Activated CD4-positive, alpha-beta T cell treated with anti-CD3 and anti-CD28 coated beads, Interleukin-2, amount 50 U/mL, for 4 hours (primary cell): ENCODE measurements around the gene ATP4A.
A peak's percentile ranks its signal among the peaks of the same experiment; 100 is the strongest.

Experiments used
- DNase-seq, 2 experiments: peaks; one replicate each; pipeline ENCODE4 v3.0.0-alpha.2; 2020

ATP4A gene

GRCh38 chr19:35549174-35549788 lies 14.2 kb downstream of the ATP4A start:
- DNase-seq = peak; percentile 25 to 38

- DNase-seq = no peak
These were observed 16.9 kb downstream of the ATP4A start for GRCh38 chr19:35546532-35546931.

DNA sequence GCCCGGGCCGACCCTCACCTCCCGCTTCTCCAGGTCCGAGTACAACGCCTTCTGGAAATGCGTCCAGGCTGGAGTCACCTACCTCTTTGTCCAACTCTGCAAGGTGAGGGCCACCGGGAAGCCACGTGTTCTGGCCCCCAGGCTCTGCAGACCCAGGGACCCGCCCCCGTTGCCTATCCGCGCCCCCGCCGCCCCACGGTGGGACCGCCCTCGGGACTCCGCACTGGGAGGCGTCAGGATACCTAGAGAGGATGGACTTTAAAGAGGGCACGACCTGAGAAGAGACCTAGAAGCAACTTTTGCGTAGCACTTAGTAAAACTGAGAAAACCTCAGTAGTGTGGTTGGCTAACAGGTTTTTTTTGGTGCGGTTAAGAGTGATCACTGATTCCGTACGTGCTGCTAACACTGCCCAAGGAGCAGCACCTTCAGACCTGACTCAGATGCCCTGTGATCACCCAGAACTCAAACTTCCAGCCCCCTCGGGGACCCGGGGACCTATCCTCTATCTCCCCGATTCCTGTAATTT lies 17.5 kb downstream of the ATP4A start:
- peak; percentile 51 to 54 for DNase-seq

- peak; percentile 67 to 69 for DNase-seq
These were observed 18.2 kb downstream of the ATP4A start, which contains the start of gene TMEM147 for GRCh38 chr19:35545001-35545854. Gene TMEM147, plus strand, starts transcription at chr19:35545626. Its CDS starts 114 bp downstream, at chr19:35545740.

DNA sequence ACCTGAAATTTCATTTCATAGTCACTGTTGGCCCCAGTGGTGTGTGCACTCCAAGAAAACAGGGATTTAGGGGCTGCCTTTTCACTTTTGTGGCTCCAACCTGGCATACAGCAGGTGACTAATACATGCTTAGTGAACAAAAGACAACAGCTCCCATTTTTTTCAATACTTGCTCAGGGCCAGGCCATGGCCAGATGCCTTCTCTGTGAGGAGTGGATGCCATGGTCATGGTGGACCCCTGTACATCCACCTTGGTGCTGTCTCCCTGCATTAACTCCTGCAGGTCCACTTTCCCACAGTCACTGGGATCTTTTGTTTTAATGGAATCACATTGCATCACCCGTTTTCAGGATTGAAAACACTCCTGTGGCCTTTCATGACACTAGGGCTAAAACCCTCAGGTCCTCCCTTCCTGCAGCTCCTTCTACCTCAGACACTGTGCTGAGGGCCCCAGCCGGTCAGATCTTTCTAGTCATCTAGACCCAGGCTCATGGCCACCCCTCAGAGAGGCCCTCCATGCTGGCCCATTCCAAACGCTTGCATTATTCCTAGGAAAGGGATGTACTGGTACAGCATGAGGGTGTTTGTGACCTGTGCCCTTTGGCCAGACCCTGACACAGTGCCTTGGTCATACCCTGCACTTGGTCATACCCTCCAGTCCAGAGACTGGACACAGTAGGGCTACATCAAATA lies 19.2 kb downstream of the ATP4A start:
- DNase-seq = no peak

DNA sequence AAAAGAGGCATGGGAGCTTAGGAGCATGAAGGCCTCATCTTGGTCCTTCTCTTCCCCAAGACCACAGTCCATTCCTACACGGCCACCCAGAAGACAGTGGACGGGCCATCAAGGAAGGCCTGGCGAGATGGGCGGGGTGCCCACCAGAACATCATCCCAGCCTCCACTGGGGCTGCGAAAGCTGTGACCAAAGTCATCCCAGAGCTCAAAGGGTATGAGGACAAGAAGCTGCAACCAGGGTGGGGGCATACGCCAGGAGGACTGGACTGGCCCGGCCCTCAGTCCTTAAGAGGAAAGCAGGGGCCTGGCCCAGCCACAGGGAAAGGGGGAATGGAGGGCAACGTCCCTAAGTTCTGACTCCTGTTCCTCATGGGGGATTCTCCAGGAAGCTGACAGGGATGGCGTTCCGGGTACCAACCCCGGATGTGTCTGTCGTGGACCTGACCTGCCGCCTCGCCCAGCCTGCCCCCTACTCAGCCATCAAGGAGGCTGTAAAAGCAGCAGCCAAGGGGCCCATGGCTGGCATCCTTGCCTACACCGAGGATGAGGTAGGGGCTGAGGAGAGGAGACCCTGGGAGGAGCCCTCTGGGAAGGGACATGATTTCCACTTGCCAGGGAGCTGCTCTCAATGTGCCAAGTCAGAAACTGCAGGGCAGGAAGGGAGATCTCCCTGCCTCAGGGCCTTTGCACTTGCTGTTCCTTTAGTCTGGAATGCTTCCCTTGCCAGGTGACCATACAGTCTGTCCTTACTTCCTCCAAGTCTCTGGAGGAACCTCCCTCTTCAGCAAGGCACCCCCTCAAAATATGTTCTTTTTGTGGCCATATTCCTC lies 20.0 kb downstream of the ATP4A start:
- DNase-seq = no peak

DNA sequence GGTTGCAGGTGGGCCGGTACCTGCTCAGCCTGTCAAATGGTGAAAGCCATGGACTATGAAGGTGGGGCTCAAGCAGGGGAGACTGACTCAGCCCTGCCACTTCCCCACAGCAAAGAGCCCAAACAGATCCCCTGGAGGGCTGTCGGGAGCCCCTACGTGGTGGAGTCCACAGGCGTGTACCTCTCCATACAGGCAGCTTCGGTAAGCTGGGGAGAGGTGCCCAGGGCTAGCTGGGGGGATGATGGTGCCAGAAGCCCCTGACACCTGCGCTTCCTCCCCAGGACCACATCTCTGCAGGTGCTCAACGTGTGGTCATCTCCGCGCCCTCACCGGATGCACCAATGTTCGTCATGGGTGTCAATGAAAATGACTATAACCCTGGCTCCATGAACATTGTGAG lies 21.2 kb downstream of the ATP4A start:
- DNase-seq = no peak

DNA sequence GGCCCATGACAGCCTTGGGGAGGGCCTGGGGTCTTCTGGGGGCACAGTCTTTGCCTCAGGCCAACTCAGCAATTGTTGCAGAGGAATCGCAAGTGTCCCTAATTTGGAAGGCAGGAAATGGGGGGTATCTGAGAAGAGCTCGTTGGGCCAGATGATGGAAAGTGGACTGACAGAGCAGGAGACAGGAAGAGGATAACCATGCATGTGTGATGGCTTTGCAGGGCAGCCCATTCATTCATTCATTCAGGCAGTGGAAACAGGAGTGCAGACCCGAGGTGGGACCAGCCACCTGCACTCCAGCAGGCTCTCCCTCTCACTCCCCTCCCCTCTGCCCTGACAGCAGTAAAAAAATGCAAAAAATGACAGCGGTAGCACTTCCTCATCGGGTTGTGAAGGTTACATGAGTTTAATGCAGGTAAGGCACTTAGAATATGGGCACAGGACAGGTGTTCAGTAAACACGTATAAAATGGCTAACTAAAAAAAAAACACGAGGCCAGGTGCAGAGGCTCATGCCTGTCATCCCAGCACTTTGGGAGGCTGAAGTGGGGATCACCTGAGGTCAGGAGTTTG lies 23.0 kb downstream of the ATP4A start:
- DNase-seq = no peak

DNA sequence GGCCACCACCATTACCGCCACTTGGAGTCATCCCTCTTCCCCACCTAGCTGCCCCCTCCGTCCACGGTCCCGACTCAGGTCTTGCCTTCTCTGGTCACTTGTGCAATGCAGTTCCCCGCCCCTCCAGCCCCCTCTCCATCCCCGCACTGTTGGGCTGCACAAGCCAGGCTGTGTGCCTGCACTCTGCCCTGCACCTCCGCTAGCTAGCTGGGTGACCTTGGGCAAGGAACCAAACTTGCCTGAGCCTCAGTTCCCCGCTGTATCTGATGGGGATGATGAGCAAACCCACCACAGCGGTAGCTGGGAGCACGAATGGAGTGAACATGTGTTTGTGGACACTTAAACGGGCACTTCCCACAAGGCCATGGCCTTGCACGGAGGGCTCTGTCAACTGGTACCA lies 23.6 kb downstream of the ATP4A start:
- DNase-seq = no peak

DNA sequence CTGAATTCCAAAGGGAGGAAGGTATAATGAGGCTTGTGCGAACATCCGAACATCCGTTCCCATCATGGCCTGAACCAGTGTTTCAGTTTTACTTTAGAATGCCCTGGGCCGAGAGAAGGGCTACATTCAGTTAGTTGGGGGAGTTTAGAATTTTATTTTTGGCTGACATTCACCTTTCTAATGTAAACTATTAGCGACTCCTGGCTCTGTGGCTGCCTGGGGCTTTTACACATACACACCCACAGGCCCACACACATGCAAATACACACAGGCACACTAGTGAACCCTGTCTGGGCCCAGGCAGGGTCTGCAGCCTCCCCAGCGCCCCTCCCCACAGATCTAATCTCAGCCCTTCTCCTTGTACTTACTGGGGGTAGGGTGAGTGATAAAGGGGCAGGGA lies 24.1 kb downstream of the ATP4A start:
- DNase-seq = no peak

DNA sequence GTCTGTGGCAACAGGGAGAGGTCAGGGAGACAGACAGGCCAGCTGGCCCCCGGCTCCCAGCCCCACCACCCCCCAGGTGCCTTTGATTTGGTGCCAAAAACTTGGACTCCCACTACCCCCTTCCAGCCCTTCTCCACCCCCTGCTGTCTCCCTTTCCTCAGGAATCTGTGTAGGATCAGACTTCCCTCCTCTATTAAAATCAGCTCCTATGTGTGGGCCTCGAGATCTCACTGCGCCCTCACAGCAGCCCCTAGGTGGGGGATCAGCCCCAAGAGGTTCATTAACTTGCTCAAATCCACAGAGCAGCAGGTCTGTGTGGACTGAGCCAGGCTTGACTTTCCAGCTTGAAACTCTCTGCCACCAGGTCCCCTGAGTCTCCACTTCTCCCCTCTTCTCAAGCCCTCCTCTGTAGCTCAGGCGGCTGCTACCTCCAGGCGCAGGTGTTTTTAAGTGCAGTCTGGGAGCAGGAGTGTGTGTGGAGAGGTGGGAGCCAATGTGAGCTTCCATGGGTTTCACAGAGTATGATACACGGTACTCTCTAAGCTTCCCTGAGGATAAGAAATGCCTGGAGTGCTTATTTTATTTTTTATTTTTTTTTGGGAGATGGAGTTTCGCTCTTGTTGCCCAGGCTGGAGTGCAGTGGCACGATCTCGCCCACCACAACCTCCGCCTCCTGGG lies 28.5 kb downstream of the ATP4A start:
- no peak for DNase-seq

GRCh38 chr19:35533822-35534392 lies 29.6 kb downstream of the ATP4A start:
- no peak for DNase-seq

- no peak for DNase-seq
These were observed 30.1 kb downstream of the ATP4A start, which contains the start of gene GAPDHS for GRCh38 chr19:35533201-35533821. Gene GAPDHS, plus strand, starts transcription at chr19:35533456. Its CDS starts 72 bp downstream, at chr19:35533528.

GRCh38 chr19:35531291-35531690 lies 32.2 kb downstream of the ATP4A start:
- no peak for DNase-seq

- DNase-seq = no peak
These were observed 33.9 kb downstream of the ATP4A start for GRCh38 chr19:35529241-35530218.

DNA sequence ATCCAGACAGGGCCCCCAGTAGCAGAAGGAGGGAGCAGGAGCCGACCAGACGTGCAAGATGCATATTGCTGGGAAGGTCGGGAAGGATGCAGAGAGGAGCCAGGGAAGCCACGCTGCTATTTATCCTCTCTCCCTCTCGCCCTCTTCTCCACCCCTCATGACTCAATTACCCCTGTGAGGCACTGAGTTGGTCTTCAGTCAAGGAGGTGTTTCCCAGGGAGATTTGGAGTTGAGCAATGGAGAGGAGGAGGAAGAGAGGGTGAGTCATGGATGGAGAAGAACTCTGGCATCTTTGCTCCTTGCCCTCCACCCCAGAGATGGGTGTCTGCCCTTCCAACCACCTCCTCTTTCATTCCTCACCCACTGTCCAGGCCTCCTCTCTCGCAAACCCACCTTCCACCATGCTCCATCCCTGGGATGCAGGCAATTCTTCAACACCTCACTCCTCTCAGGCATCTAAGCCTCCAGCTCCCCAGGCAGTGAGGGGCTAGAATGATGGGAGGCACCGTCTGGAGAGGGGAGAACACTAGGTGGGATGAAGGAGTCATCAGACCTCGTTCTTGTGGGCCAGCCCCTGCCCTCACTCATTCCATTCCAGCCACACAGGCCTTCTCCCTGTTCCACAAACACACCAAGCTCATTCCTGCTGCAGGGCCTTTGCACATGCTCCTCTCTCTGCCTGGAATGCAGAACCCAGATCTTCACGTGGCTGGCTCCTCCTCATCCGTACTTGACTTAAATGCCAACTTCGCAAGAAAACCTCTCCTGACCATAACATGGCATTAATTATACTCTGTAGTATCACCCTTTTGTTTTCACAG lies 35.0 kb downstream of the ATP4A start, which contains the start of gene SBSN:
Gene SBSN, minus strand, starts transcription at position 94 of the 821 bp plus-strand sequence. Its CDS starts 30 bp downstream, at position 64.
- DNase-seq = no peak

GRCh38 chr19:35525873-35526272 lies 37.6 kb downstream of the ATP4A start:
- no peak for DNase-seq

- DNase-seq = no peak
These were observed 39.1 kb downstream of the ATP4A start for GRCh38 chr19:35524181-35524837.
